Uterus (tissue), 2 donors: ENCODE data around the gene MINK1.

Source experiments
- POLR2A ChIP-seq, 2 donors: fragments of 450-650 bp; IDR thresholded peaks; one replicate each; pipeline ENCODE4 v1.6.1; 2016; ENCODE audit warnings: antibody characterized with exemption in 2 of 2, mild to moderate bottlenecking in 1 of 2, moderate library complexity in 1 of 2
- TF ChIP-seq, protein P1 (sequence below), 4 experiments: fragments of 200-600 bp in 2 of 4; fragments of 450-650 bp in 2 of 4; sonication (generic) in 2 of 4; IDR thresholded peaks; one replicate each; pipeline ENCODE4 v1.5.1; 2016 to 2019; ENCODE audit warnings: antibody characterized with exemption in 4 of 4, mild to moderate bottlenecking in 2 of 4, moderate library complexity in 1 of 4

DNA sequence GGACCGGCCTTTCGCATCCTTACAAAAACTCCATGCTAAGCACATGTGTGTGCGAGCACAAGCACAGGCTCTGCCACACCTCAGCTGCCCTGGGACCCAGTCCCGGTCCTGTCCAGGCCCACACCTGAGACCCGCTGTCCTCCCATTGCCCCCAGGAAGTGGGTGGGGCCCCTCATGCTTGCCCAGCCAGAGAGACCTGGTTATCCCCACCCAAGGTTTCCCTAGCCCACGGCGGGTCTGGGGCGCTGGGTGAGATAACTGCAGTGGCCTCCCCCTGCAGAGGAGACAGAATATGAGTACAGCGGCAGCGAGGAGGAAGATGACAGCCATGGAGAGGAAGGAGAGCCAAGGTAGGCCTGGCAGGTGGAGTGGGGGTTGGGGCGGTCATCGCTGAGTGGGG is 53.7 kb downstream of the MINK1 start:
- TF ChIP-seq, protein P1, sequence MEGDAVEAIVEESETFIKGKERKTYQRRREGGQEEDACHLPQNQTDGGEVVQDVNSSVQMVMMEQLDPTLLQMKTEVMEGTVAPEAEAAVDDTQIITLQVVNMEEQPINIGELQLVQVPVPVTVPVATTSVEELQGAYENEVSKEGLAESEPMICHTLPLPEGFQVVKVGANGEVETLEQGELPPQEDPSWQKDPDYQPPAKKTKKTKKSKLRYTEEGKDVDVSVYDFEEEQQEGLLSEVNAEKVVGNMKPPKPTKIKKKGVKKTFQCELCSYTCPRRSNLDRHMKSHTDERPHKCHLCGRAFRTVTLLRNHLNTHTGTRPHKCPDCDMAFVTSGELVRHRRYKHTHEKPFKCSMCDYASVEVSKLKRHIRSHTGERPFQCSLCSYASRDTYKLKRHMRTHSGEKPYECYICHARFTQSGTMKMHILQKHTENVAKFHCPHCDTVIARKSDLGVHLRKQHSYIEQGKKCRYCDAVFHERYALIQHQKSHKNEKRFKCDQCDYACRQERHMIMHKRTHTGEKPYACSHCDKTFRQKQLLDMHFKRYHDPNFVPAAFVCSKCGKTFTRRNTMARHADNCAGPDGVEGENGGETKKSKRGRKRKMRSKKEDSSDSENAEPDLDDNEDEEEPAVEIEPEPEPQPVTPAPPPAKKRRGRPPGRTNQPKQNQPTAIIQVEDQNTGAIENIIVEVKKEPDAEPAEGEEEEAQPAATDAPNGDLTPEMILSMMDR (IDR thresholded peaks at IDR 0.05) = no peak
- no peak for TF ChIP-seq POLR2A (IDR thresholded peaks at IDR 0.05)
